ENCODE measurements around the gene SHH.

DNA sequence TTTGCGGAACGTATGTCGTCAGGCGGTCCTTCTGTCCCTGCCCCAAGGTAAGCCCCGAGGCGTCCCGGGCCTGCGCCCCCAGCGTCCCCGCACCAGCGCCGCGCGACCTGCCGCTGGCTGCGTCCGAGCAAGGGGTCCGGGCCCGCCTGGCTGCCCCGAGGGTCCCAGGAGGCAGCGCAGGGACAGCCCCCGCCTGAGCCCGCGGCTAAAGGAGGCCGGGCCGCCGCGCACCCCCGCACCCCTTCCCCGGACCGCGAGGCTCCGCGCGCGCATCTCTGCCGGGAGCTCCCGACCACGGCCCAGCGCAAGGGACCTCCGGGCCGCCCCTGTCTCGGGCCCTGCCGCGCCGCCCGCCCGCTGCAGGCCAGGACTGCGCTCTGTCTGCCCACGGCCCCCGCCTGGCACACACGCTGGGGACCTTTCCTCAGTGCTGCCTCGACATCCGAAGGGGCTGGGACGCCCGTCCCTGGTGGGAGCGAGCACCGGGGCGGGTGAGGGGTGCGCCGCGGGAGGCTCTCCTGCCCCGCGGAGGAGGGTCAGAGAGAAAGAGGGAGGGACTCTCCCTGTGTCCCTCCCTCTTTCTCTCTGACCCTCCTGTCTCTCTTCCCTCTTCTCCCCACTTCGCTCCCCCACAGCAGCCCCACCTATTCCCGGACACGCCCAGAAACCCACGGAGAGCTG is 25.0 kb downstream of the SHH start:
- TF ChIP-seq, protein P1, sequence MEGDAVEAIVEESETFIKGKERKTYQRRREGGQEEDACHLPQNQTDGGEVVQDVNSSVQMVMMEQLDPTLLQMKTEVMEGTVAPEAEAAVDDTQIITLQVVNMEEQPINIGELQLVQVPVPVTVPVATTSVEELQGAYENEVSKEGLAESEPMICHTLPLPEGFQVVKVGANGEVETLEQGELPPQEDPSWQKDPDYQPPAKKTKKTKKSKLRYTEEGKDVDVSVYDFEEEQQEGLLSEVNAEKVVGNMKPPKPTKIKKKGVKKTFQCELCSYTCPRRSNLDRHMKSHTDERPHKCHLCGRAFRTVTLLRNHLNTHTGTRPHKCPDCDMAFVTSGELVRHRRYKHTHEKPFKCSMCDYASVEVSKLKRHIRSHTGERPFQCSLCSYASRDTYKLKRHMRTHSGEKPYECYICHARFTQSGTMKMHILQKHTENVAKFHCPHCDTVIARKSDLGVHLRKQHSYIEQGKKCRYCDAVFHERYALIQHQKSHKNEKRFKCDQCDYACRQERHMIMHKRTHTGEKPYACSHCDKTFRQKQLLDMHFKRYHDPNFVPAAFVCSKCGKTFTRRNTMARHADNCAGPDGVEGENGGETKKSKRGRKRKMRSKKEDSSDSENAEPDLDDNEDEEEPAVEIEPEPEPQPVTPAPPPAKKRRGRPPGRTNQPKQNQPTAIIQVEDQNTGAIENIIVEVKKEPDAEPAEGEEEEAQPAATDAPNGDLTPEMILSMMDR (conservative IDR thresholded peaks at IDR 0.05; ENCODE audit: low read length): no peak
- TF ChIP-seq EZH2phosphoT487 (IDR thresholded peaks at IDR 0.05; ENCODE audit: borderline replicate concordance): no peak

All from Loucy (cell line).